GM21447 (cell line): ENCODE data around the gene SFXN3.

Experiments
- ATAC-seq: cut with Tn5 transposase; IDR thresholded peaks from one replicate; pipeline ENCODE4 v1.9.1; 2021; ENCODE audit not compliant: unreplicated experiment

SFXN3 gene

DNA sequence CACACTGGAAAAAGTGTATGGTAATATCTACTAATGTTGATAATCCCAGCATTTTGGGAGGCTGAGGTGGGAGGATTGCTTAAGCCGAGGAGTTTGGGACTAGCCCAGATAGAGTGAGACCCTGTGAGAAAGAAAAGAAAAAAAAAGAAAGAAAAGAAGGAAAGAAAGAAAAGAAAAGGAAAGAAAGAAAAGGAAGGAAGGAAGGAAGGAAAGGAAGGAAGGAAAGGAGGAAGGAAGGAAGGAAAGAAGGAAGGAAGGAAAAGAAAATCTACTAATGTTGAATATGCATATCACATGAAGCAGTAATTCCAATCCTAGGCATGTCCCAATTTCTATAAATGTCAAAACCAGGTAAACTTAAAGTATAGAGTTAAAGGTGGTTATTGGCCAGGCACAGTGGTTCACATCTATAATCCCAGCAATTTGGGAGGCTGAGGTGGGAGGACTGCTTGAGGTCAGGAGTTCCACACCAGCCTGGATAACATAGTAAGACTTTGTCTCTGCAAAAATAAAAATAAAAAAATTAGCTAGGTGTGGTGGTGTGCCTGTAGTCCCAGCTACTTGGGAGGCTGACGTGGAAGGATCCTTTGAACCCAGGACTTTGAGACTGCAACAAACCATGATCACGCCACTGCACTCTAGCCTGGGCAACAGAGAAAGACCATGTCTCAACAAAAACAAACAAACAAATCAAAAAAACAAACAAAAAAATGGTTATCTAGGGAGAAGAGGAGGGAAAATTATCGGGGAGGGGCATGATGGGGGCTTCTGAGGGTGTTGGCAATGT lies 25.5 kb downstream of the SFXN3 start:
- no peak for ATAC-seq

DNA sequence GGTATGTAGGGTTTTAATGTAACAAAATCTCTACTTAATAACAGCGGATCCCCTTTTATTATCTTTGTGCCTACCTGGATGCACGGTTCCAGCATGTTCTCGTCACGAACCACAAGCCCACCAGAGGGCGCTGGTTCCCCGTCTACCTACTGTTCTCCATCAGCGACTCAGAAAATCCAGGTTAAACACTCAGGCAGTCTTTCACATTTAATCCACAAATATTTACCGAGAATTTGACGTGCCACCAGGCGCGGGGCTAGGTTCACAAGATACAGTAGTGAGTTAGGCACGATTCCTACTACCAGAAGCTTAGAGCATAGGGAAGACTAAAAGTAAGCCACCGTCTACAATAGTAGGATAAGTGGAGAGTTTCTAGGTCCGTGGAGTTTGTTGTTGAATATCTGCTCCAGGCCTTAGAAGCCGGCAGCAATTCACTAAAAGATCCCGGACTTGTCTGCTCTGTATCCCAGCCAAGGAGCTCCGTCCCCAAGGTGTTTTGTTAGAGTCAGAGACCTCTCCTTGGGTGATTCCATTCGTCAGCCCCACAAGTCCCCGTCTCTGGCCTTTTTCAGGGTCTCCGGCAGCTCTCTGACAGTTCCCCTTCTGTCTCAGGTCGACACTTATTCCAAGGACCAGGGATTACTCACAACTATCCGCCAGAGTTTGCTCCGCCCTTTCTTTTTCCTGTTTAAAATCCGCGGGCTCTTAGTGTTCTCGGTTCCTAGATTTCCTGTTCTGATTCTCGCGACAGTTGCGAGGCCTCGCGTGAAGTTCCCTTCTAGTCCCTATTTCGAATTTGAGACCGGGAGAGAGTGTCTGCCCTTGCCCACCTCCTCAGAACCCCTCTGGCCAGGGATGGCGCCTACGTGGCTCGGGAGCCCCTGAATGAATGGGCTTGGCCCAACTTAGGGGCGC lies 29.3 kb downstream of the SFXN3 start:
- ATAC-seq, result peak; percentile 52

DNA sequence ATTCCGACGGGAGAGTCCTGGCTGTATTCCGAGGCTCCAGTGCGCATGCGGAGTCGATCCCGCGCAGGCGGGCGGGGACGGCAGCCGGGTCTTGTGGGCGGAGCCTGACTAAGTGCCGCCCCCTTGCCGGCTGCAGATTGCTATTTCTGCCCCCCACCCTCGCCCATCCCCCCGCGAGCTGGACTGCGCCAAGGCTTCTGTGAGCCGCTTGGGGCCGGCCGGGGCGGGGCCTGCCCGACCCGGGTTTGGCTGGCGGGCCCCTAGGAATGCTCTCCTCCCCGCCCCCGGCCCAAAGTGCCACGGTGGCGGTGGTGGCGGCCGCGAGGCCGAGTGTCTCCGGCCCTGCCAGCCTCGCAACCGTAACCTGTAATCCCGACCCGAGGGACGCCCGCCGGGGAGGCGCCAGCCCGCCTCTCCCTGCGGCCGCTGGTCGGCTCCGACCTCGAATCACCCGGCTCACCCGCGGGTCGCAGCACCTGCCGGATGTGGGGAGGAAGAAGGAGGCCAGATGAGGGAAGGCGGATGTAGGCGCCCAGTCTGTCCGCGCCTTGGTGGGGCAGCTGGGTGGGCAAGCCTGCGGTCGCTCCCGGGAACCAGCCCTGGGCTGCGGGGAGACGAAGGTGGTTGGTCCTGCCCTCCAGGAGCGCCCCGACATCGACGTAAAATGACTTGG lies 30.1 kb downstream of the SFXN3 start:
- peak; percentile 56 for ATAC-seq

DNA sequence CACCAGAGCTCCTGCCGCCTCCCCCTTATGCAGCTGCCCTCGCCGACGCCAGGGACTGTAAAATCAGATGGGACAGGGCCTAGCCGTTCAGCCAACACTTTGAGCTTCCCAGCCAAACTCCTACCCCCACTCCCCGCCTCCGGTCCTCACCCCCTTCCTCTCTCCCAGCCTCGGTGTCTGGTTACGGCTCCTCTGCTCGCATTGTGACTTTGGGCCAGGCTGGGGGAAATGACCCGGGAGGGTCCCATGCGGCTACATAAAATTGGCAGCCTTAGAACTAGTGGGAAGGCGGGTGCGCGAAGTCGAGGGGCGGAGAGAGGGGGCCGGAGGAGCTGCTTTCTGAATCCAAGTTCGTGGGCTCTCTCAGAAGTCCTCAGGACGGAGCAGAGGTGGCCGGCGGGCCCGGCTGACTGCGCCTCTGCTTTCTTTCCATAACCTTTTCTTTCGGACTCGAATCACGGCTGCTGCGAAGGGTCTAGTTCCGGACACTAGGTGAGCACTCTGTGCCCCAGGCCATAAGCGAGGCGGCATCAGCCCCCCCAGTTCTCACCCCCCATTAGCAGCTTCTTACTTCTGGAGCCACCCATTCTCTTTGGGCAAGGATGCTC lies 30.7 kb downstream of the SFXN3 start, which contains the start of gene KAZALD1:
KAZALD1 (plus strand) TSS at position 366 of the 608 bp plus-strand sequence. CDS start 604 bp downstream, outside the sequence.
- peak; percentile 3 for ATAC-seq

DNA sequence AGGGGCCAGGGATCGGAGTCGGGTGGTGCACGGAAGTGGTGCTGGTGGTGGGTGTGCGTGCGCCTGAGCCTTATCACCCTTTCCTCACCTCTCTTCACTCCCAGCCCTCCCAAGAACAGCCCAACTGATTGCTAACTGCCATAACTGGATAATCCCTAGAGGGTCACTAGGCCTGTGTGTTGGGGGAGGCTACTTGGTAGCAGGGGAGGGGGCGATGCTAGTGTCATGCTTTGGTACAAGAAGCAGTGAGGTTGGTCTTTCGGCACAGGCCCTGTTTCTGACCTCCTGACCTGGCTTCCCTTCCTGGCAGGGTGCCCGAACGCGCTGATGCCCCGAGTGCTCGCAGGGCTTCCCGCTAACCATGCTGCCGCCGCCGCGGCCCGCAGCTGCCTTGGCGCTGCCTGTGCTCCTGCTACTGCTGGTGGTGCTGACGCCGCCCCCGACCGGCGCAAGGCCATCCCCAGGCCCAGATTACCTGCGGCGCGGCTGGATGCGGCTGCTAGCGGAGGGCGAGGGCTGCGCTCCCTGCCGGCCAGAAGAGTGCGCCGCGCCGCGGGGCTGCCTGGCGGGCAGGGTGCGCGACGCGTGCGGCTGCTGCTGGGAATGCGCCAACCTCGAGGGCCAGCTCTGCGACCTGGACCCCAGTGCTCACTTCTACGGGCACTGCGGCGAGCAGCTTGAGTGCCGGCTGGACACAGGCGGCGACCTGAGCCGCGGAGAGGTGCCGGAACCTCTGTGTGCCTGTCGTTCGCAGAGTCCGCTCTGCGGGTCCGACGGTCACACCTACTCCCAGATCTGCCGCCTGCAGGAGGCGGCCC lies 31.4 kb downstream of the SFXN3 start:
- no peak for ATAC-seq

DNA sequence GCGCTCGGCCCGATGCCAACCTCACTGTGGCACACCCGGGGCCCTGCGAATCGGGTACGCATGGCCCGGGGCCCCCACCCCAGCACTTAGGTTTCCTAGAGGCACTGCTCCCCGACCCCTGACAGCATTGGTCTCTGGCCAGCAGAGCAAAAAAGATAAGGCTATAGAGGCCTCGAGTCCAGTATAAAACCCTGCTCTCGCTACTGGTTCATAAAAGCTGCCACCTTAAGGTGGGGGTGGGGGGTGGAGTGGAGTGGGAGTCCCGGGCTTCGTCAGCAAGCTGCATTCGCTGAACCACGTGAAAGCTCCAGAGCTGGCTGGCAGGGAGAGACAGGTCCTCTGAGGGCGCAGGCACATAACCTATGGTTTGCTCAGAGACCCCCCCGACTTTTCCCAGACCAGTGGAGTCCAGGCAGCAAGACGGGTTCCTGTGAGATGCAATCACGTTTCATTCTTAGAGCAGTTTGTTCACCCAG lies 32.1 kb downstream of the SFXN3 start:
- ATAC-seq, result no peak

DNA sequence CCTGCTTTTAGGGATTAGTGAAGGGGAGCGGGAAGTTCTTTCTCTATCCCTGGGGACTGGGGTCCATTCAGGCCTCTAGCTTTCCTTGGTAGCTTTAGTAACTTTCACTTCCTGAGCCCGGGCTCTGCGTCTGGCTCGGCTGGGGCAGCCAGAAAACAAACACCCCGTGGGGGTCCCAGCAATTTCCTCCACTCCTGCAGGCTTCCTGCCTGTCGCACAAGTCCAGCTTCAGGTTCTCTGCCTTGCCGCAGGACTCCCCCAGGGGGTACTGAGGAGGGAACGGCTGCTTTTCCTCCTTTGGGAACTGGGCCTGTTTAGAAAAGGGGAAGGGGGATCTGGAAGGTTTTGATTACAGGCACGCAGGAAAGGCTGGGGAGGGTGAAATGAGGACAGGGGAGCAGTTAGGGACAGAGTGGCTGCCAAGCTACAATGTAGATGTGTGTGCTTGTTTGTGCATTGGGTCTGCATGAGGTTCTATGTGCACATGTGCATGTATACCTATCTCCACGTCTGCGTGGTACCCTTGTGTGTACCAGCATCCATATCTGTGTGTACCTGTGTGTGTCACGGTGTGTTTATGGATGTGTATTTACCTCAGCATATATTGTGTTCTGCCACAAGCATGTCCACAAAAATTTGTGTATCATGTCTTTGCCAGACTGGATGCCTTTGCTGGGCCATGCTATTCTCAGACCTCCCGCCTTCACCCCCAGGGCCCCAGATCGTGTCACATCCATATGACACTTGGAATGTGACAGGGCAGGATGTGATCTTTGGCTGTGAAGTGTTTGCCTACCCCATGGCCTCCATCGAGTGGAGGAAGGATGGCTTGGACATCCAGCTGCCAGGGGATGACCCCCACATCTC lies 32.7 kb downstream of the SFXN3 start:
- ATAC-seq, result no peak

DNA sequence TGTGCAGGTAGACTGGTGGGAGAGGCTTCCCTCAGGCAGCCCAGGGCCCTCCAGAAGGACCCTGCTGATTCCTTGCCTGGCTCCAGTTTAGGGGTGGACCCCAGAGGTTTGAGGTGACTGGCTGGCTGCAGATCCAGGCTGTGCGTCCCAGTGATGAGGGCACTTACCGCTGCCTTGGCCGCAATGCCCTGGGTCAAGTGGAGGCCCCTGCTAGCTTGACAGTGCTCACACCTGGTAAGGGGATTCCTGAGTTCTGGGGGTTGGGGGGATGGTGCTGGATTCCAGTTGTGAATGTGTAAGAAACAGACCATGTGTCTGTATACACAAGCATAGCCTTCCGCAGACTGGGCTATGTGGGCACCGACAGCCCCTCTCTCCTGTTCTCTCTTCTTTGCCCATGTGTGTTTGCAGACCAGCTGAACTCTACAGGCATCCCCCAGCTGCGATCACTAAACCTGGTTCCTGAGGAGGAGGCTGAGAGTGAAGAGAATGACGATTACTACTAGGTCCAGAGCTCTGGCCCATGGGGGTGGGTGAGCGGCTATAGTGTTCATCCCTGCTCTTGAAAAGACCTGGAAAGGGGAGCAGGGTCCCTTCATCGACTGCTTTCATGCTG lies 33.5 kb downstream of the SFXN3 start:
- ATAC-seq, result no peak

DNA sequence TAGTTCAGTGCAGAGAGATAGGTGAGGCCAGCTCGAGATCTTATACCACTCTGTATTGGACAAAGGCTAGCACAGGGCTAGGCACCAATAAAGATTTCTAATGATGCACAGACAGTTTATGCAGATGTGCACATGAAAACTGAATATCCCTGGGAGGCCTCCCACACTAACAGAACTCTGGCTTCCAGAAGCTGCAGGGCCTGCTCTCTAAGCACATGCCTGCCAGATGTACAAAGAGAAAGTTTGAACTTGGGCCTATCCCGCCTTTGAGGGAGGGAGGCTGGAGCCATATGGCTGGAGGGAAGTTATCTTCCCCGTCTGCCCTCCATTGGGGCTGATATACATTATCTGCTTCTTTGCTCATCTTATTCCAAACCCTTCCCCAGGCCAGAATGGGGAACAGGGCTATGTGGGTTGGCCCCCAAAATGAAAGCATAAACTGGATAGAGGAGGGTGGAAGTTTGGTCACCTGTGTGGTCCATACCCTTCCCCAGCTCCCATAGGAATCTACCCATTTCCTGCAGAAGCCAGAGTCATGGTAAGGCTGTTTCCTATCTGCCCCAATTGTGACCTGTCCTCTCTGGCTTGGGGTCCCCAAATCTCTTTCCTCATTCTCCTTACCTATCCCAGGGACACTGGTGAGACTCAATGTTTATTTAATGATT lies 34.6 kb downstream of the SFXN3 start:
- ATAC-seq, result no peak

DNA sequence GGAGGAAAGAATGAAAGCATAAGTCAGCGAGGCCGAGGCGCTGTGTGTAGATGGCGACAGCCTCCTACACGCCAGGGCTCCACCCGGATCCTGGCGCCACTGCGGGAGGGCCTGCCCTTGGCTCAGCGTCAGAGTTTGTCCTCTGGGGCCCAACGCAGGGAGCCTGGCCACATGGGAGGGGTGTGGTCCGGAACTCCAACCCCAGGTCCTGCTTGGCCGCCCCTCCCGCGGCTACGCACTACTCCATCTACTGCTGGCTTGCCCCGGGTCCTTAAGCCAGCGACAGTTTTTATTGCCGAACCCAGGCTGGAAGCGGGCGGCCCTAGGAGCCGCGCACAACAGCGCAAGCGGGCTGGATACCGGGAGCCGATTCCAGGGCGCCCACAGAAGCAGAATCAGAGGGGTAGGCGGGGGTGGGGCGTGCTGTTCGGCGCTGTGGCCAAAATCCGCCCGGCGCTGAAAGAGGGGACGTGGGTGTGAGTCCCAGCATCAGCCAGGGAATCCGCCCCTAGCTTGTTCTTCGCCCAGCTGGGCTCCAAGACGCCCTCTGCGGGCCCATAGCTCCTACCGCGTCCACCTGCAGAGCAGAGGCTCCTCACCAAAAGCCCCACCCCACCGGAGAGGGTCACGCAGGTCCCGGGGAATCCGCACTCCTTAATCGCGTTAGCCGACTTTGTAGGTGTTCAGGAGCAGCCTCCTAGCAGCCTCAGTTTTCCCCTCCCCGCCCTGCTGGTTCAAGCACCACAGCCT lies 35.3 kb downstream of the SFXN3 start:
- ATAC-seq, result peak; percentile 46

DNA sequence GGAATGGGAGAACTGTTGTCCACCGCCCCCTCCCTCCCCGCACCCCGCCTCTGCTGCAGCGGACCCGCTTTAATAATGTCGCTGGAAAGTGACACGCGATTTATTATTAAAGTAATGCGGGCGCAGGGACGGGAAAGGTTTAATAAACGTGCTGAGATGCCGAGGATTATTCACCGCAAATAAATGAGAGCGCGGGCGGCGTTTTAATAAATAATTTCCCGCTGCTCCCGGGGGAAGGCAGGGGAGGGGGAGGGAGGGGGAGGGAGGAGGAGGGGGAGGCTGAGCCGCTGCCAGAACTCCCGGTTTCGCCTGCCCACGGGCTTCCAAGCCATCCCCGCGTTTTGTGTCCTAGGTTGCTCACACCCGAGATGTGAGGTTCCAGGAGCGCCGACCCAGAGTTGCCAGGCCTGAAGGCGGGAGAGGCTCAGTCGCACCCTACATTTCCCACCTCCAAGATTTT lies 35.9 kb downstream of the SFXN3 start:
- ATAC-seq, result no peak

DNA sequence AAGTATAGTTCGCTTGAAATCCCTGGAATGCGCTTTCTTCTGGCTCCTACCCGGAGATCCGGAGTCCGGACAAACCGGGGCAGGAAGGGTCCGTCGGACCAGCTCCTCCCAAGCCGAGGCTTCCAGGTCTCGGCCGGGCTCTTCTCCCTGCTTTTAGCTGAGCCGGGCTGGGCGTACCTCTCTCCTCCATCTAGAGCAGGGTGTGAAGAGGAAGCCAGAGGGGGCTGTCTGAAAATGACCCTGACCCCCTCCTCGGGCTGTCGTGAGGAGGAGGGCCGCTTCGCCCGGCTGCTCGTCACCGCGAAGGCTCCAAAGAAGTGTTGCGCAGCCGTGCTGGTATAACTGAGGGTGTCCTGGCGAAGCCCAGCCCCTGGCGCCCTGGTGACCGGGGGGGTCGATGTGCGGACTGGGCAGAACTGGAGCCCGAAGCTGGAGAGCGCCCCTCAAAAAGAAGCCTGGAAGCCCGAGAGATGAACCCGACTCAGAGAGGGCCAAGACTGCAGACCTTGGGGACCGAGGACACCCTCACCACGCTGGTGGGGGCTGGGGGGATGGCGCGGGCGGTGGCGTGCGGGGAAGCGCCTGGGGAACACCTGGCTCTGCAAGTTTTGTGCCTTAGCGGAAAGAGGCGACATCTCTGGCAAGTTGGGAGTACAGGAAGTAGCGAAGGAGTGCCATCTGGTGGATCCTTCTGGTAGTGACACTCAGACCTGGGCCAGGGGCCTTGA lies 36.5 kb downstream of the SFXN3 start:
- ATAC-seq, result peak; percentile 51

DNA sequence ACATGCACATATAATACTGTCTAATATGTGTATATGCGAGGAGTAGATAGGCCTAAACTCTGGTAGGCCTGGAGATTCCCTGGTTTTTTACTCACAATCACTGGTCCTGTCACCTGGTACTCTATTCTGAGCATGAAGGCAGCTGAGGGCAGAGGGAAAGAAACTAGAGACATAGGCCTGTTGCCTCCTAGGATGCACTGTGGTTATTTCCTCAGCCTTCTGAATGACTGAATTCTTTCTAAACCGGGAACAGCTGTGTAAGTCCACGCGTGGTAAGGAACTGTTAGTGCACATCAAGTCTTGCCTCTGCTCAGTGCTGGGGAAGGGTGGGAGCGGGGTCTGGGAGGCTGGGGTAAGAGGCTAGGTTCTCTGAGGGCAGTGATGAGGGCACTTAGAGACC lies 38.4 kb downstream of the SFXN3 start:
- no peak for ATAC-seq

DNA sequence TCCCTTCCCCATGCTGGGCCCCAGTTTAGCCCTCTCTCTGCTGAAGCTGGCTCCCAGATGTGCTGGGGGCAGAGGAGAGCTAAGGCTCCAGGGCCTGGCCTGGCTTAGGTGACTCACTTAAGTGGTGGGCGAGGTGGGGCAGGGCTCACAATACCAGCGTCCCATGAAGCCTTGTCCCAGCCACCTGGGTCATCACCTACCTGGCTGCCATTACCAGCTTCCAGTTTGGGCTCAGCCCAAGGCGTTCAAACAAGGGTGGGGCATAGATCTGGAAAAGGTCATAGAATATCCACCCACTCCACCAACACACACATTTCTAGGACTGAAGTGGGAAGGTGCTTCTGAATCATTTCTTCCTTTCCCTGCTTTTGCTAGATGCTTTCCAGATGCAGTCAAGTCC lies 39.1 kb downstream of the SFXN3 start:
- ATAC-seq, result no peak

DNA sequence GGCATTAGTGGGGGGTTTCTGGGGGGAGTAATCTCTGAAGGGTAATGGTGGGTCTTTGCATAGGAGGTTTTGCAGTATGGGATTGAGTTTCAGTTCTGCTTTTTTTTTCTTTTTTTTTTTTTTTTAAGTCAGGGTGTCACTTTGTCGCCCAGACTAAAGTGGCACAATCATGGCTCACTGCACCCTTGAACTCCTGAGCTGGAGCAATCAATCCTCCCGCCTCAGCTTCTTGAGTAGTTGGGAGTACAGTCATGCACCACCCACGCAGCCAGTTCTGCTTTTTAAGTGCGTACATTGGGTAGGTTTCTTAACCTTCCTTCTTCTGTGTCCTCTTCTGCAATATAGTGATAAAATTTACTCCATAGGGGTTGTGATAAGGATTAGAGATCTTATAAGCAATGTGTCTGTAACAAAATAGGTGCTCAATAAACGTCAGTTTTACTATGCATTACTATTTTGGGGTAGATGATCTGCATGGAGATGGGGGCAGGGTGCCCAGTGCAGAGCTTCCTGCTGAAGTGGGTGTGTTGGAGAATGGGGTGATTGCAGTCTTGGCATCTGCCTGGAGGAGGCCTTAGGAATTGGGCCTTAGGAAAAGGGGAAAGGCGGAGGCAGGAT lies 40.3 kb downstream of the SFXN3 start:
- ATAC-seq, result no peak

DNA sequence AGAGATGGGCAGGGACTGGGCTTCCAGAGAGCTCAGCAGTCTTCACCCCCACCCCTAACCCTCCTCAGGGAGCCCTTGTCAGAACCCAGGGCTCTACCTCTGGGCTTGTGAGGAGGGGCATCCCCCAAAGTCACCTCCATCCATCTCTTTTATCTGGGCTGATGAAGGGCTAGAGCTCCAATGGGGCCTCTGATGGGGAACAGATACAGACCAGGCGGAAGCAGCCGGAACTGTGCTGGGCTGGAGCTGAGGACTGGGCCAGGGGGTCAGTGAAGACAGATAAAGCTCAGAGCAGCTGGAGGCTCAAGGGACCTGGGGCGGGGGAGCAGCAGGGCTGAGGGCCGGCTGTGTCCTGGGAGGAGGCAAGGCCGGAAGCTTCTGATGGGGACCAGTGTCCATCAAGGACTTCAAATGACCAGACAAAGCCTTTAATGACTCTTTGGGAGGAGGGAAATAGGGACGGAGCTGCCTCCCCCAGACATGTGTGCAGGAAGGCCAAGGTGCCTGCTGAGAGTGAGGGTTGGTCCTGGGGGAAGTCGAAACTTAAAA lies 40.9 kb downstream of the SFXN3 start:
- no peak for ATAC-seq
